GM23338 (cell line): ENCODE measurements around the gene FILIP1L. TPM values are rescaled to one million over a fixed set of nuclear protein-coding genes. Genes with fewer than 3 reads are reported as not detected.

Experiments used
- ATAC-seq: fragments of 200-7000 bp; cut with Tn5 transposase; 3 replicates; pipeline ENCODE4 v1.9.1; 2020
- DNase-seq: peaks from one replicate; pipeline ENCODE4 v3.0.0-alpha.2; 2015; ENCODE audit warnings: low spot score
- H2AFZ ChIP-seq: fragments of 200-600 bp; sonication (generic); 2 replicates; pipeline ENCODE4 v1.8.0; 2016; ENCODE audit warnings: antibody characterized with exemption, mild to moderate bottlenecking, moderate library complexity
- H3F3A ChIP-seq: fragments of 200-600 bp; sonication (generic); replicated peaks from 2 replicates; pipeline ENCODE4 v1.8.0; 2017; ENCODE audit warnings: antibody characterized with exemption, mixed run types, low read depth
- H3K27ac ChIP-seq: fragments of 200-600 bp; sonication (generic); 2 replicates; pipeline ENCODE4 v1.6.1; 2016; ENCODE audit warnings: low read depth
- H3K27me3 ChIP-seq: fragments of 200-600 bp; sonication (generic); 2 replicates; pipeline ENCODE4 v1.8.0; 2016; ENCODE audit warnings: mild to moderate bottlenecking, mixed run types, moderate library complexity; ENCODE audit not compliant: insufficient read depth
- H3K36me3 ChIP-seq: fragments of 200-600 bp; sonication (generic); 2 replicates; pipeline ENCODE4 v1.8.0; 2016; ENCODE audit warnings: mild to moderate bottlenecking; ENCODE audit not compliant: insufficient read depth
- H3K4me1 ChIP-seq: fragments of 200-600 bp; sonication (generic); 2 replicates; pipeline ENCODE4 v1.8.0; 2016; ENCODE audit warnings: mild to moderate bottlenecking, moderate library complexity; ENCODE audit not compliant: insufficient read depth
- H3K4me2 ChIP-seq: fragments of 200-600 bp; sonication (generic); 2 replicates; pipeline ENCODE4 v1.7.1; 2017; ENCODE audit warnings: mixed run types
- H3K4me3 ChIP-seq: fragments of 200-600 bp; sonication (generic); 2 replicates; pipeline ENCODE4 v1.6.1; 2016; ENCODE audit warnings: mixed run types
- H3K79me2 ChIP-seq: fragments of 200-600 bp; sonication (generic); replicated peaks from 2 replicates; pipeline ENCODE4 v1.8.0; 2017; ENCODE audit warnings: mild to moderate bottlenecking; ENCODE audit not compliant: insufficient read depth
- H3K9me2 ChIP-seq: fragments of 200-600 bp; sonication (generic); 2 replicates; pipeline ENCODE4 v1.8.0; 2017; ENCODE audit not compliant: insufficient read depth
- H4K20me1 ChIP-seq: fragments of 200-600 bp; sonication (generic); replicated peaks from 2 replicates; pipeline ENCODE4 v1.8.0; 2017; ENCODE audit warnings: mild to moderate bottlenecking; ENCODE audit not compliant: insufficient read depth
- H3K27ac Mint-ChIP-seq: 2 replicates; pipeline ENCODE4 v1.8.0; 2020; ENCODE audit warnings: inconsistent platforms, mild to moderate bottlenecking, moderate library complexity, mixed read lengths
- H3K27me3 Mint-ChIP-seq: 3 replicates; pipeline ENCODE4 v1.8.0; 2022; ENCODE audit warnings: low read depth, mild to moderate bottlenecking, moderate library complexity, mixed read lengths, inconsistent platforms; ENCODE audit not compliant: insufficient read depth, poor library complexity
- H3K36me3 Mint-ChIP-seq: 3 replicates; pipeline ENCODE4 v1.8.0; 2021; ENCODE audit warnings: low read depth, mild to moderate bottlenecking, inconsistent platforms, moderate library complexity, mixed read lengths
- H3K4me1 Mint-ChIP-seq: 3 replicates; pipeline ENCODE4 v1.8.0; 2020; ENCODE audit warnings: mild to moderate bottlenecking, inconsistent platforms, mixed read lengths
- H3K4me3 Mint-ChIP-seq: 3 replicates; pipeline ENCODE4 v1.8.0; 2021; ENCODE audit warnings: moderate library complexity, mild to moderate bottlenecking, inconsistent platforms, mixed read lengths
- H3K9me3 Mint-ChIP-seq: 3 replicates; pipeline ENCODE4 v1.8.0; 2020; ENCODE audit warnings: moderate library complexity, mild to moderate bottlenecking, inconsistent platforms, mixed read lengths
- CREB1 ChIP-seq: fragments of 250-450 bp; sonication (Bioruptor Pico); IDR thresholded peaks from 2 replicates; pipeline ENCODE4 v1.5.0; 2020; ENCODE audit warnings: low read depth, mild to moderate bottlenecking, moderate library complexity
- CTCF ChIP-seq, 2 experiments: fragments of 200-600 bp in 1 of 2; sonication (generic) in 1 of 2; conservative IDR thresholded peaks; 2 replicates each; pipeline versions ENCODE4 v1.5.1 to v1.6.1; 2016 to 2017; ENCODE audit warnings: antibody characterized with exemption in 2 of 2, low read depth in 2 of 2, mild to moderate bottlenecking in 2 of 2, moderate library complexity in 1 of 2
- EZH2 ChIP-seq: fragments of 200-600 bp; sonication (generic); IDR thresholded peaks from one replicate; pipeline ENCODE4 v1.8.0; 2017; ENCODE audit warnings: antibody characterized with exemption, mild to moderate bottlenecking, low read depth; ENCODE audit not compliant: unreplicated experiment
- EZH2phosphoT487 ChIP-seq: fragments of 200-600 bp; sonication (generic); IDR thresholded peaks from one replicate; pipeline ENCODE4 v1.8.1; 2018; ENCODE audit warnings: antibody characterized with exemption; ENCODE audit not compliant: unreplicated experiment
- NANOG ChIP-seq: IDR thresholded peaks from 2 replicates; pipeline ENCODE4 v1.6.1; 2016; ENCODE audit warnings: antibody characterized with exemption, borderline replicate concordance
- POLR2AphosphoS5 ChIP-seq: IDR thresholded peaks from 2 replicates; pipeline ENCODE4 v1.6.1; 2016; ENCODE audit warnings: antibody characterized with exemption, low read depth
- REST ChIP-seq: IDR thresholded peaks from one replicate; pipeline ENCODE4 v1.6.1; 2018; ENCODE audit warnings: antibody characterized with exemption; ENCODE audit not compliant: unreplicated experiment
- STAT1 ChIP-seq: IDR thresholded peaks from one replicate; pipeline ENCODE4 v1.6.1; 2016; ENCODE audit warnings: antibody characterized with exemption; ENCODE audit not compliant: unreplicated experiment
- ZNF114 ChIP-seq: fragments of 250-450 bp; sonication (Bioruptor Pico); IDR thresholded peaks from 2 replicates; pipeline ENCODE4 v1.5.0; 2020; ENCODE audit warnings: mild to moderate bottlenecking, moderate library complexity
- ZNF331 ChIP-seq: fragments of 250-450 bp; sonication (Bioruptor Pico); IDR thresholded peaks from 2 replicates; pipeline ENCODE4 v1.5.0; 2020; ENCODE audit warnings: low read depth, mild to moderate bottlenecking, moderate library complexity
- ZNF462 ChIP-seq: fragments of 250-450 bp; sonication (Bioruptor Pico); IDR thresholded peaks from 2 replicates; pipeline ENCODE4 v1.5.0; 2020; ENCODE audit warnings: mild to moderate bottlenecking, moderate library complexity
- polyA plus RNA-seq: library from polyadenylated mRNA; unstranded; fragments of >200 nt; fragmentation: Nextera tagmentation; extraction: Ambion mirVana; gene quantifications from 2 replicates; pipeline ENCODE4 v1.2.1, GENCODE V29; 2016
- total RNA-seq: library from RNA; depleted of rRNA; stranded (reverse); fragments of >200 nt; shearing (Covaris generic); gene quantifications from 2 replicates; pipeline ENCODE4 v1.2.3, GENCODE V29; 2014
- TF ChIP-seq, protein P1 (sequence below): IDR thresholded peaks from 2 replicates; pipeline ENCODE4 v1.6.1; 2016; ENCODE audit warnings: antibody characterized with exemption

Gene FILIP1L
- total and polyA plus RNA-seq, 2 experiments from 2014 or later, result 1.6 TPM; not detected in 1

- Histone ChIP-seq H3K27me3 (no peaks in the 10 kb centered on the region), H3K4me3 (no peak overlapping the region), H3K4me2 (no peak overlapping the region), H4K20me1 (peaks cover 4% of the 10 kb centered on the region; the same call in 1 of the 2 replicates), H3F3A (no peaks in the 10 kb centered on the region), H3K4me1 (no peaks in the 10 kb centered on the region), H3K27ac (no peak overlapping the region), H3K9me2 (0 out of 2 replicates have a peak, but pooled peaks cover 2% of the 10 kb centered on the region), H2AFZ (no peak overlapping the region), H3K36me3 (no peaks in the 10 kb centered on the region), H3K79me2 (no peaks in the 10 kb centered on the region; the same call in 1 of the 2 replicates)
- TF ChIP-seq EZH2 (no peak), POLR2AphosphoS5 (no peak), ZNF114 (no peak), STAT1 (no peak), ZNF331 (CRISPR knock-in tag) (no peak), REST (no peak), ZNF462 (CRISPR knock-in tag) (no peak), CTCF (conservative IDR thresholded peaks at IDR 0.05; ENCODE audit: low read depth in 2 of 2) (no peak), EZH2phosphoT487 (no peak), CREB1 (CRISPR knock-in tag) (no peak), NANOG (no peak)
- TF ChIP-seq, protein P1, sequence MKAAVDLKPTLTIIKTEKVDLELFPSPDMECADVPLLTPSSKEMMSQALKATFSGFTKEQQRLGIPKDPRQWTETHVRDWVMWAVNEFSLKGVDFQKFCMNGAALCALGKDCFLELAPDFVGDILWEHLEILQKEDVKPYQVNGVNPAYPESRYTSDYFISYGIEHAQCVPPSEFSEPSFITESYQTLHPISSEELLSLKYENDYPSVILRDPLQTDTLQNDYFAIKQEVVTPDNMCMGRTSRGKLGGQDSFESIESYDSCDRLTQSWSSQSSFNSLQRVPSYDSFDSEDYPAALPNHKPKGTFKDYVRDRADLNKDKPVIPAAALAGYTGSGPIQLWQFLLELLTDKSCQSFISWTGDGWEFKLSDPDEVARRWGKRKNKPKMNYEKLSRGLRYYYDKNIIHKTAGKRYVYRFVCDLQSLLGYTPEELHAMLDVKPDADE, result no peak
- no peaks in the 10 kb centered on the region for H3K9me3 Mint-ChIP-seq
- H3K4me1 Mint-ChIP-seq, result no peaks in the 10 kb centered on the region
- H3K27ac Mint-ChIP-seq, result no peak overlapping the region
- ATAC-seq (no peak), DNase-seq (no peak)
- no peaks in the 10 kb centered on the region for H3K27me3 Mint-ChIP-seq
- H3K4me3 Mint-ChIP-seq, result no peak overlapping the region
- H3K36me3 Mint-ChIP-seq, result peaks cover 4% of the 10 kb centered on the region; the same call in 1 of the 3 replicates
Measured at GRCh38 chr3:99978221-99978620, 136.1 kb downstream of the FILIP1L start.
